Gastroesophageal sphincter (tissue), 4 donors: ENCODE measurements around the gene XYLT1. TPM values are rescaled to one million over a fixed set of nuclear protein-coding genes. Genes with fewer than 3 reads are reported as not detected.

Experiments
- ATAC-seq: fragments of 150-250 bp; one replicate; pipeline ENCODE4 v1.9.1; 2016; ENCODE audit warnings: mild to moderate bottlenecking, moderate library complexity
- H3K27ac ChIP-seq, 4 donors: fragments of 200-600 bp; sonication (generic) in 3 of 4; 1 replicate in 3 of 4; 2 replicates in 1 of 4; pipeline ENCODE4 v1.5.1; 2016 to 2019
- H3K27me3 ChIP-seq: fragments of 200-600 bp; sonication (generic); one replicate; pipeline ENCODE4 v1.5.1; 2019
- H3K36me3 ChIP-seq, 2 donors: fragments of 200-600 bp; sonication (generic); one replicate each; pipeline ENCODE4 v1.5.1; 2019; ENCODE audit warnings: control low read depth in 1 of 2
- H3K4me1 ChIP-seq, 3 donors: fragments of 200-600 bp; sonication (generic); 1 replicate in 2 of 3; 2 replicates in 1 of 3; pipeline ENCODE4 v1.5.1; 2016 to 2019; ENCODE audit warnings: control low read depth in 2 of 3
- H3K4me3 ChIP-seq, 2 donors: fragments of 200-600 bp; sonication (generic); one replicate each; pipeline ENCODE4 v1.5.1; 2019; ENCODE audit warnings: mild to moderate bottlenecking in 1 of 2, moderate library complexity in 1 of 2
- H3K9me3 ChIP-seq, 3 donors: fragments of 200-600 bp; sonication (generic); one replicate each; pipeline ENCODE4 v1.5.1; 2017 to 2019; ENCODE audit warnings: control low read depth in 2 of 3
- CTCF ChIP-seq, 4 experiments: fragments of 200-600 bp in 2 of 4; fragments of 450-650 bp in 2 of 4; sonication (generic) in 1 of 4; IDR thresholded peaks; one replicate each; pipeline ENCODE4 v1.5.1; 2017 to 2019; ENCODE audit warnings: antibody characterized with exemption in 4 of 4, mild to moderate bottlenecking in 2 of 4, moderate library complexity in 2 of 4
- EP300 ChIP-seq: sonication (generic); formaldehyde crosslinking; IDR thresholded peaks from one replicate; pipeline ENCODE4 v1.6.1; 2017; ENCODE audit warnings: antibody characterized with exemption, mild to moderate bottlenecking
- POLR2A ChIP-seq, 2 donors: fragments of 450-650 bp; IDR thresholded peaks; one replicate each; pipeline ENCODE4 v1.6.1; 2017; ENCODE audit warnings: antibody characterized with exemption in 2 of 2, mild to moderate bottlenecking in 2 of 2, moderate library complexity in 1 of 2
- POLR2AphosphoS5 ChIP-seq: sonication (generic); formaldehyde crosslinking; IDR thresholded peaks from one replicate; pipeline ENCODE4 v1.6.1; 2017; ENCODE audit warnings: antibody characterized with exemption
- WGBS, 2 donors: methylation state at CpG; one replicate each; pipeline ENCODE4 v1.1.5; 2018; ENCODE audit warnings: low coverage in 1 of 2; 5-methylcytosine and 5-hydroxymethylcytosine counted together
- total RNA-seq, 4 donors: library from RNA; depleted of rRNA; stranded (reverse); fragments of >200 nt; gene quantifications; one replicate each; pipeline ENCODE4 v1.1.0, GENCODE V29; 2016

XYLT1 gene
- total RNA-seq, 4 donors from 2014 or later = 19.1 to 51.6 (median 23.7) TPM

DNA sequence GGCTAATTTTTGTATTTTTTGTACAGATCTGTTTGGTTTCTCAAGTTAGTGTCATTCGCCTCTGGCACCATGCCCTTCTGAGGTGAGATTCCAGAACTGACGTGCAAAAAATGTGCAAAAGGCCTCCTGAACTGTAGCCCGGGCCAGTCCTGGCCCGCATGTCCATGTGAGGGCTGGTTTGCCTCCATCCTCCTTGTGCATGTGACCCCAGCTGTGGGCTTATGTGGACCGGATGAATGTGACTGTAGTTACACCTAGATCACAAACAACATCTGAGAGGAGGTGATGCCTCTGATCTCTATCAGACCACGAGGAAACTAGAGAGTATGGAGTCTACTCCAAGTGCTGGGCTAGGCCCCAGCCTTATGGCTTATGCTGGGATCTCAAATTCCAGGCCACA lies 241.6 kb downstream of the XYLT1 start:
- no peaks in the 10 kb centered on the region for H3K27me3 ChIP-seq
- no peak overlapping the region for H3K27ac ChIP-seq
- WGBS, 2 donors = 60 to 85% methylated on average over 1 to 4 of the region's 6 CpGs
- ATAC-seq = no peak
- no peaks in the 10 kb centered on the region for H3K9me3 ChIP-seq
- peaks cover 6 to 24% (median 6%) of the 10 kb centered on the region in 3 donors for H3K4me1 ChIP-seq
- no peak overlapping the region for H3K4me3 ChIP-seq
- TF ChIP-seq POLR2AphosphoS5 (no peak), EP300 (no peak), POLR2A (IDR thresholded peaks at IDR 0.05) (no peak), CTCF (IDR thresholded peaks at IDR 0.05) (no peak)
- no peaks in the 10 kb centered on the region for H3K36me3 ChIP-seq

- H3K9me3 ChIP-seq = no peaks in the 10 kb centered on the region
- H3K4me1 ChIP-seq = peaks cover 6 to 28% (median 6%) of the 10 kb centered on the region in 3 donors
- no peaks in the 10 kb centered on the region for H3K36me3 ChIP-seq
- ATAC-seq = no peak
- H3K4me3 ChIP-seq = no peak overlapping the region
- 100% methylated on average over 1 of the region's 1 CpG for WGBS, 2 donors
- TF ChIP-seq POLR2A (IDR thresholded peaks at IDR 0.05) = no peak
- TF ChIP-seq EP300 = no peak
- no peak for TF ChIP-seq POLR2AphosphoS5
- no peak for TF ChIP-seq CTCF (IDR thresholded peaks at IDR 0.05)
- H3K27ac ChIP-seq = no peak overlapping the region
- no peaks in the 10 kb centered on the region for H3K27me3 ChIP-seq
Observed at GRCh38 chr16:17228708-17229055, 242.1 kb downstream of the XYLT1 start.

DNA sequence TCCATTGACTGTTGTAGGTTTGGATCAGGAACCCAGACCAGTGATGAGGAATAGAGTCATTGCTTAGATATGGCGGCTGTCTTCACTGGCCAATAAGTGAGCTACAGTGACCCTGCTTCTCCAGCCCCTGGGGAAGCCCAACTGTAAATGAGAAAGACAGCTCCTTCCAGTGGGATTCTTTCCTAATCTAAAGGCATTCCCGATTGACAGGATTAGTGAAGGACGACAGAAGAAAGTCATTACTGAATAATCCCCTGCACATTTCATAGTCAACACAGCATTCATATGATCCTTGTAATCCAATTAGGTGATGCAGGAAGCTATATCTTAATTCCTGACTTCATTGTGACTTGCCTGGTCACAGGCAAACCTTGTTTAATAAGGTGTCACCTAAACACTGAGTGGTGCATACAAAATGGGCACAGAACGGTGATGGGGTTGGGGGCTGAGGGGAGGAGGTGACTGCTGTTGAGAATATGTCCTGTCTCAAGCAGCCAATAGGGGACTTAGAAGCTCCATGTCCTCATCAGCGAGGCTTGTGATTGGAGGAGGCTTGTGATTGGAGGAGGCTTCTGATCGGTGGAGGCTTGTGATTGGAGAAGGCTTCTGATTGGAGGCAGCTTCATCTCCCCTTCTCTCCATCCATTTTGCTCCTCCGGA lies 242.6 kb downstream of the XYLT1 start:
- ATAC-seq = no peak
- TF ChIP-seq EP300 = no peak
- TF ChIP-seq CTCF (IDR thresholded peaks at IDR 0.05) = no peak
- TF ChIP-seq POLR2AphosphoS5 = no peak
- no peak for TF ChIP-seq POLR2A (IDR thresholded peaks at IDR 0.05)
- Histone ChIP-seq H3K27me3 (no peaks in the 10 kb centered on the region), H3K4me1 (peaks cover 6 to 33% (median 6%) of the 10 kb centered on the region in 3 donors), H3K4me3 (no peak overlapping the region), H3K9me3 (no peaks in the 10 kb centered on the region), H3K27ac (no peak overlapping the region), H3K36me3 (no peaks in the 10 kb centered on the region)
- 75 to 93% methylated on average over 3 to 6 of the region's 7 CpGs for WGBS, 2 donors

DNA sequence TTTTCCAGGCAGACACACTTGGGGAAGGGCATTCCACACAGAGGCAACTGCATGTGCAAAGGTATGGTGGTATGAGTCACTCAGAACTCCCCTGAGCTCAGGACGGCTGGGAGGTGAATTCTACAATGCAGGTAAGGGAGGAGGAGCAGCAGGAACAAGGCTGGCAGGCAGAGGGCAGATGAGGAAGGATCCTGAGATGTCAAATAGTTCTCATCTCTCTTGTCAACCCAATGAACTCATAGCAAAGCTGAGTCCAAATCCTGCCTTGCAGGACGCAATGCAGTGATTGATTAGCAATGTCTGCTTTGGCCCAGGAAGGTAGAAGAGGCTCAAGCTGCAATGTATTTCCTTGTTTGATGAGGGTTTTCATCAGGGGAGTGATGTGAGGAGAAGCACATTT lies 243.5 kb downstream of the XYLT1 start:
- no peak overlapping the region for H3K4me3 ChIP-seq
- no peaks in the 10 kb centered on the region for H3K27me3 ChIP-seq
- no peak overlapping the region for H3K27ac ChIP-seq
- no peak for ATAC-seq
- 74 to 83% methylated on average over 1 to 2 of the region's 2 CpGs for WGBS, 2 donors
- TF ChIP-seq CTCF (IDR thresholded peaks at IDR 0.05) = no peak
- H3K36me3 ChIP-seq = no peaks in the 10 kb centered on the region
- no peaks in the 10 kb centered on the region for H3K9me3 ChIP-seq
- peaks cover 6 to 37% (median 6%) of the 10 kb centered on the region in 3 donors for H3K4me1 ChIP-seq

- H3K9me3 ChIP-seq = no peaks in the 10 kb centered on the region
- ATAC-seq = no peak
- no peaks in the 10 kb centered on the region for H3K27me3 ChIP-seq
- peaks cover 6 to 37% (median 6%) of the 10 kb centered on the region in 3 donors for H3K4me1 ChIP-seq
- no peak overlapping the region for H3K4me3 ChIP-seq
- 14 to 28% methylated on average over 7 of the region's 7 CpGs for WGBS, 2 donors
- H3K27ac ChIP-seq = peak overlapping the region; percentile 62 to 82 (median 74)
- no peaks in the 10 kb centered on the region for H3K36me3 ChIP-seq
- TF ChIP-seq POLR2A (IDR thresholded peaks at IDR 0.05) (no peak), POLR2AphosphoS5 (peak; percentile 51)
Observed at GRCh38 chr16:17225541-17225940, 245.2 kb downstream of the XYLT1 start.
